ENCODE data around the gene TMEM121.

DNA sequence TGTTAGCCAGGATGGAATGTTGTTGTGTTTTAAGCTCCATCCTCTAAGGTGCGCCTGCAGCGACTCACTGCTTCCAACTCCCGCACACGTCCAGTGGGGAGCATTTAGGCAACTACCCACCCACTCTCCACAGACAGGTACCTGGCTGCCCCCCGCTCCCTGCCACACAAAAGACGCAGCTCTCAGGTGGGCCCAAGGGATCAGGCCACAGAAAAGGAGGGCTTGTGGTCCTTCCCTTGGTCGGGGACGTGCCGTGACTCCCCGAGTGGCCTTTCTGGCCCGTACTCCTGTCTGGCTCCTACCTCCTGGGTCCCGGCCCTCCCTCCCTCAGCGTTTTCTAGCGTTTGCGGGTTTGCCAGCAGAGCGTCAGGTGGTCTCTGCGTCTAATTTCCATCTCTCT lies 19.1 kb upstream of the TMEM121 start:
- TF ChIP-seq, protein P1, sequence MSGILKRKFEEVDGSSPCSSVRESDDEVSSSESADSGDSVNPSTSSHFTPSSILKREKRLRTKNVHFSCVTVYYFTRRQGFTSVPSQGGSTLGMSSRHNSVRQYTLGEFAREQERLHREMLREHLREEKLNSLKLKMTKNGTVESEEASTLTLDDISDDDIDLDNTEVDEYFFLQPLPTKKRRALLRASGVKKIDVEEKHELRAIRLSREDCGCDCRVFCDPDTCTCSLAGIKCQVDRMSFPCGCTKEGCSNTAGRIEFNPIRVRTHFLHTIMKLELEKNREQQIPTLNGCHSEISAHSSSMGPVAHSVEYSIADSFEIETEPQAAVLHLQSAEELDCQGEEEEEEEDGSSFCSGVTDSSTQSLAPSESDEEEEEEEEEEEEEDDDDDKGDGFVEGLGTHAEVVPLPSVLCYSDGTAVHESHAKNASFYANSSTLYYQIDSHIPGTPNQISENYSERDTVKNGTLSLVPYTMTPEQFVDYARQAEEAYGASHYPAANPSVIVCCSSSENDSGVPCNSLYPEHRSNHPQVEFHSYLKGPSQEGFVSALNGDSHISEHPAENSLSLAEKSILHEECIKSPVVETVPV (CRISPR knock-in tag; IDR thresholded peaks at IDR 0.05) = no peak
- TF ChIP-seq ZNF70 (CRISPR knock-in tag; IDR thresholded peaks at IDR 0.05) (no peak), ZFP30 (CRISPR knock-in tag; IDR thresholded peaks at IDR 0.05) (no peak), SNAI2 (CRISPR knock-in tag; IDR thresholded peaks at IDR 0.05) (no peak), OSR1 (CRISPR knock-in tag; IDR thresholded peaks at IDR 0.05) (no peak), ISL1 (CRISPR knock-in tag; IDR thresholded peaks at IDR 0.05) (no peak), TOX (CRISPR knock-in tag; IDR thresholded peaks at IDR 0.05; ENCODE audit: borderline replicate concordance) (no peak), ESRRG (CRISPR knock-in tag; IDR thresholded peaks at IDR 0.05) (no peak), ARNTL (CRISPR knock-in tag; IDR thresholded peaks at IDR 0.05; ENCODE audit: borderline replicate concordance, low read depth) (no peak), ZNF565 (CRISPR knock-in tag; conservative IDR thresholded peaks at IDR 0.05; ENCODE audit: low read depth) (no peak), RARB (CRISPR knock-in tag; IDR thresholded peaks at IDR 0.05) (no peak), TCF4 (CRISPR knock-in tag; IDR thresholded peaks at IDR 0.05; ENCODE audit: borderline replicate concordance) (no peak)
- TF ChIP-seq, protein P2, sequence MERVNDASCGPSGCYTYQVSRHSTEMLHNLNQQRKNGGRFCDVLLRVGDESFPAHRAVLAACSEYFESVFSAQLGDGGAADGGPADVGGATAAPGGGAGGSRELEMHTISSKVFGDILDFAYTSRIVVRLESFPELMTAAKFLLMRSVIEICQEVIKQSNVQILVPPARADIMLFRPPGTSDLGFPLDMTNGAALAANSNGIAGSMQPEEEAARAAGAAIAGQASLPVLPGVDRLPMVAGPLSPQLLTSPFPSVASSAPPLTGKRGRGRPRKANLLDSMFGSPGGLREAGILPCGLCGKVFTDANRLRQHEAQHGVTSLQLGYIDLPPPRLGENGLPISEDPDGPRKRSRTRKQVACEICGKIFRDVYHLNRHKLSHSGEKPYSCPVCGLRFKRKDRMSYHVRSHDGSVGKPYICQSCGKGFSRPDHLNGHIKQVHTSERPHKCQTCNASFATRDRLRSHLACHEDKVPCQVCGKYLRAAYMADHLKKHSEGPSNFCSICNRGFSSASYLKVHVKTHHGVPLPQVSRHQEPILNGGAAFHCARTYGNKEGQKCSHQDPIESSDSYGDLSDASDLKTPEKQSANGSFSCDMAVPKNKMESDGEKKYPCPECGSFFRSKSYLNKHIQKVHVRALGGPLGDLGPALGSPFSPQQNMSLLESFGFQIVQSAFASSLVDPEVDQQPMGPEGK (CRISPR knock-in tag; IDR thresholded peaks at IDR 0.05; ENCODE audit: borderline replicate concordance) = no peak
- TF ChIP-seq, protein P3, sequence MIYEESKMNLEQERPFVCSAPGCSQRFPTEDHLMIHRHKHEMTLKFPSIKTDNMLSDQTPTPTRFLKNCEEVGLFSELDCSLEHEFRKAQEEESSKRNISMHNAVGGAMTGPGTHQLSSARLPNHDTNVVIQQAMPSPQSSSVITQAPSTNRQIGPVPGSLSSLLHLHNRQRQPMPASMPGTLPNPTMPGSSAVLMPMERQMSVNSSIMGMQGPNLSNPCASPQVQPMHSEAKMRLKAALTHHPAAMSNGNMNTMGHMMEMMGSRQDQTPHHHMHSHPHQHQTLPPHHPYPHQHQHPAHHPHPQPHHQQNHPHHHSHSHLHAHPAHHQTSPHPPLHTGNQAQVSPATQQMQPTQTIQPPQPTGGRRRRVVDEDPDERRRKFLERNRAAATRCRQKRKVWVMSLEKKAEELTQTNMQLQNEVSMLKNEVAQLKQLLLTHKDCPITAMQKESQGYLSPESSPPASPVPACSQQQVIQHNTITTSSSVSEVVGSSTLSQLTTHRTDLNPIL (CRISPR knock-in tag; IDR thresholded peaks at IDR 0.05; ENCODE audit: low read depth) = no peak
